Neutrophil (primary cell): ENCODE data around the gene CSF1R.

Experiments
- H3K27ac ChIP-seq: fragments of 200-600 bp; sonication (generic); 2 replicates; pipeline ENCODE4 v1.5.1; 2016; ENCODE audit warnings: mild to moderate bottlenecking, moderate library complexity
- H3K27me3 ChIP-seq: fragments of 200-600 bp; sonication (generic); 2 replicates; pipeline ENCODE4 v1.6.0; 2016; ENCODE audit warnings: mild to moderate bottlenecking
- H3K36me3 ChIP-seq: fragments of 200-600 bp; sonication (generic); 2 replicates; pipeline ENCODE4 v1.5.1; 2017
- H3K4me1 ChIP-seq, 2 experiments: fragments of 200-600 bp in 1 of 2; sonication (generic) in 1 of 2; 1 replicate in 1 of 2; 2 replicates in 1 of 2; pipeline versions ENCODE4 v1.5.1 to v1.6.1; 2013 to 2016; ENCODE audit warnings: low read depth in 1 of 2, low read length in 1 of 2, mild to moderate bottlenecking in 1 of 2, moderate library complexity in 1 of 2; ENCODE audit not compliant: control insufficient read depth in 1 of 2, insufficient read depth in 1 of 2
- H3K4me3 ChIP-seq, 2 experiments: fragments of 200-600 bp in 1 of 2; sonication (generic) in 1 of 2; 1 replicate in 1 of 2; 2 replicates in 1 of 2; pipeline ENCODE4 v1.5.1; 2013 to 2016; ENCODE audit warnings: low read depth in 1 of 2, low read length in 1 of 2, mild to moderate bottlenecking in 1 of 2, moderate library complexity in 1 of 2
- H3K9me3 ChIP-seq: fragments of 200-600 bp; sonication (generic); 2 replicates; pipeline ENCODE4 v1.5.1; 2016
- TF ChIP-seq, protein P1 (sequence below): fragments of 200-600 bp; sonication (generic); IDR thresholded peaks from 2 replicates; pipeline ENCODE4 v1.5.1; 2016; ENCODE audit warnings: antibody characterized with exemption

CSF1R gene

GRCh38 chr5:150114773-150115408 lies 28.5 kb upstream of the CSF1R start:
- H3K9me3 ChIP-seq: no peaks in the 10 kb centered on the region

GRCh38 chr5:150114102-150114641 lies 27.8 kb upstream of the CSF1R start:
- Histone ChIP-seq H3K27ac (no peak overlapping the region), H3K36me3 (no peaks in the 10 kb centered on the region), H3K27me3 (no peaks in the 10 kb centered on the region), H3K4me1 (no peaks in the 10 kb centered on the region), H3K9me3 (no peaks in the 10 kb centered on the region), H3K4me3 (no peak overlapping the region)
- TF ChIP-seq, protein P1, sequence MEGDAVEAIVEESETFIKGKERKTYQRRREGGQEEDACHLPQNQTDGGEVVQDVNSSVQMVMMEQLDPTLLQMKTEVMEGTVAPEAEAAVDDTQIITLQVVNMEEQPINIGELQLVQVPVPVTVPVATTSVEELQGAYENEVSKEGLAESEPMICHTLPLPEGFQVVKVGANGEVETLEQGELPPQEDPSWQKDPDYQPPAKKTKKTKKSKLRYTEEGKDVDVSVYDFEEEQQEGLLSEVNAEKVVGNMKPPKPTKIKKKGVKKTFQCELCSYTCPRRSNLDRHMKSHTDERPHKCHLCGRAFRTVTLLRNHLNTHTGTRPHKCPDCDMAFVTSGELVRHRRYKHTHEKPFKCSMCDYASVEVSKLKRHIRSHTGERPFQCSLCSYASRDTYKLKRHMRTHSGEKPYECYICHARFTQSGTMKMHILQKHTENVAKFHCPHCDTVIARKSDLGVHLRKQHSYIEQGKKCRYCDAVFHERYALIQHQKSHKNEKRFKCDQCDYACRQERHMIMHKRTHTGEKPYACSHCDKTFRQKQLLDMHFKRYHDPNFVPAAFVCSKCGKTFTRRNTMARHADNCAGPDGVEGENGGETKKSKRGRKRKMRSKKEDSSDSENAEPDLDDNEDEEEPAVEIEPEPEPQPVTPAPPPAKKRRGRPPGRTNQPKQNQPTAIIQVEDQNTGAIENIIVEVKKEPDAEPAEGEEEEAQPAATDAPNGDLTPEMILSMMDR: no peak

More at GRCh38 chr5:150114773-150115408, 28.5 kb upstream of the CSF1R start:
- Histone ChIP-seq H3K36me3 (no peaks in the 10 kb centered on the region), H3K4me3 (no peak overlapping the region), H3K4me1 (no peaks in the 10 kb centered on the region), H3K27me3 (no peaks in the 10 kb centered on the region), H3K27ac (no peak overlapping the region)
- TF ChIP-seq, protein P1: no peak

DNA sequence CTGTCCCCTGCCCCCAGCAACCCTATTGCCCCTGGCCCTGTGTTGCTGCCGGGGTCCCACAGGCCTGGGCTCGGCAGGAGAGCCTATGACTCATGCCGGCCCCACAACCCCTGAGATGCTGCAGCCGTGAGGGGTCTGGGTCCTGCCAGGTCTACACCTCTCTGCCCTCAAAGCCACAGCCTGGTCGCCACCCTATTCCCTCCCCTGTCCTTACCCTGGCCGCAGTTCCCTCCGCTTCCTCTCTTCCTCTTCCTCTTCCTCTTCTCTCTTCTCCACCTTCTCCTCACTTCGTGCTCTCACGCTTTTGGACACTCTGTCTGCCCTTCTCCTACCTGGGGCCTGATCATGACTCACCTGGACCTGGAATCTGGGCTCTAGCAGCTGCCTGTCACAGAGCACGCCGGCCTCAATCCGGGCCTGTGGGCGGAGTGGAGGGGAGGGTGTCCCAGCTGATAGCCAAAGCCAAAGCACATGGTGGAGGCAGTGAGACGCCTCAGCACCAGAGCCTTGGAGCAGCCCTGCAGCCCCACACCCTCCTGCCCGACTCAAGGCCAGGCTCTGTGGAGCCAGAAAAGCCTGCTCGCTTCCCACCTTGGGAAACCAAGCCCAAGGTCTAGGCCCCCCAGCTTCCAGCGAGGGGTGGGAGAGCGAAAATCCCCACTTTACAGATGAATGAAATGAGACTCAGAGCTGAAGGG lies 26.8 kb upstream of the CSF1R start:
- TF ChIP-seq, protein P1: no peak
- Histone ChIP-seq H3K27ac (no peak overlapping the region), H3K9me3 (no peaks in the 10 kb centered on the region), H3K4me3 (no peak overlapping the region), H3K4me1 (no peaks in the 10 kb centered on the region), H3K27me3 (no peaks in the 10 kb centered on the region), H3K36me3 (no peaks in the 10 kb centered on the region)

- H3K4me1 ChIP-seq: no peaks in the 10 kb centered on the region
- no peak overlapping the region for H3K27ac ChIP-seq
- TF ChIP-seq, protein P1: no peak
- no peak overlapping the region for H3K4me3 ChIP-seq
- no peaks in the 10 kb centered on the region for H3K36me3 ChIP-seq
- H3K27me3 ChIP-seq: no peaks in the 10 kb centered on the region
- no peaks in the 10 kb centered on the region for H3K9me3 ChIP-seq
Measured at GRCh38 chr5:150112201-150113046, 26.1 kb upstream of the CSF1R start.

DNA sequence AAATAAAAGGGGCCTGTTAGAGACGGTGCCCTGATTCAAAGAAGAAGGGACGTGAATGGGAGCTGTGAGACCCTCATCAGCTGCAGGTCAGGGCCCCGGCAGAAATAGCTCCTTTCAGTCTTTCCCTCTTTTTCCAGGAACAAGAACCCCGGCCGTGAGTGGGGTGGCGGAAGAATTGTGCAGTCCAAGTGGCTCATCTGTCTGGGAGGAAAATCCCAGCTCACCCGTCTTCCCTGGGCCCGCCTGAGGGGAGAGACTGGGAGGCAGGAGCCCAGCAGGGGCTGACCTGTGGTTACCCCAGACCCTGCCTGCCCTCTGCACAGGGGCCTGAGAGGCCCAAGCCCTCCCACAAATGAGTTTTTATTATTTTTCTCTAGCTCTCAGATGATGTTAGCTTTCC lies 24.8 kb upstream of the CSF1R start:
- Histone ChIP-seq H3K27ac (no peak overlapping the region), H3K9me3 (no peaks in the 10 kb centered on the region), H3K36me3 (no peaks in the 10 kb centered on the region), H3K4me1 (peaks cover 0 to 5% of the 10 kb centered on the region in 2 experiments), H3K27me3 (no peaks in the 10 kb centered on the region), H3K4me3 (no peak overlapping the region)
- TF ChIP-seq, protein P1: no peak
